Osteocyte (in vitro differentiated cells): Measurements from ENCODE around the gene WNT2B. TPM values are rescaled to one million over a fixed set of nuclear protein-coding genes. Genes with fewer than 3 reads are reported as not detected.

Experiments
- DNase-seq: peaks from one replicate; pipeline ENCODE4 v3.0.0; 2021; ENCODE audit warnings: mixed read lengths; ENCODE audit not compliant: unreplicated experiment; ENCODE audit errors: extremely low spot score
- H3K27ac Mint-ChIP-seq: one replicate; pipeline ENCODE4 v1.8.0; 2021; ENCODE audit warnings: mild to moderate bottlenecking, mixed read lengths; ENCODE audit not compliant: unreplicated experiment
- H3K27me3 Mint-ChIP-seq: one replicate; pipeline ENCODE4 v1.8.0; 2021; ENCODE audit warnings: mixed read lengths; ENCODE audit not compliant: unreplicated experiment
- H3K36me3 Mint-ChIP-seq: one replicate; pipeline ENCODE4 v1.8.0; 2021; ENCODE audit warnings: mixed read lengths; ENCODE audit not compliant: unreplicated experiment
- H3K4me1 Mint-ChIP-seq: one replicate; pipeline ENCODE4 v1.8.0; 2021; ENCODE audit warnings: mixed read lengths; ENCODE audit not compliant: unreplicated experiment
- H3K4me3 Mint-ChIP-seq: one replicate; pipeline ENCODE4 v1.8.0; 2021; ENCODE audit warnings: mild to moderate bottlenecking, moderate library complexity, mixed read lengths; ENCODE audit not compliant: unreplicated experiment
- H3K9me3 Mint-ChIP-seq: one replicate; pipeline ENCODE4 v1.8.0; 2021; ENCODE audit warnings: mixed read lengths; ENCODE audit not compliant: unreplicated experiment
- total RNA-seq: library from RNA; stranded (reverse); gene quantifications from 2 replicates; pipeline ENCODE4 v1.2.1, GENCODE V29; 2021
- TF ChIP-seq, protein P1 (sequence below): fragments of 200-600 bp; sonication (generic); IDR thresholded peaks from 2 replicates; pipeline ENCODE4 v1.5.0; 2021; ENCODE audit warnings: antibody characterized with exemption, mild to moderate bottlenecking, moderate library complexity

Gene WNT2B
- total RNA-seq, 1 donor from 2014 or later = 2.3 TPM

GRCh38 chr1:112544011-112544688 lies 35.4 kb downstream of the WNT2B start:
- Mint-ChIP-seq H3K27me3 (no peaks in the 10 kb centered on the region), H3K4me1 (peaks cover 29% of the 10 kb centered on the region), H3K9me3 (no peaks in the 10 kb centered on the region), H3K36me3 (peaks cover 14% of the 10 kb centered on the region), H3K27ac (peak overlapping the region; percentile 93), H3K4me3 (no peak overlapping the region)
- DNase-seq = no peak
- TF ChIP-seq, protein P1, sequence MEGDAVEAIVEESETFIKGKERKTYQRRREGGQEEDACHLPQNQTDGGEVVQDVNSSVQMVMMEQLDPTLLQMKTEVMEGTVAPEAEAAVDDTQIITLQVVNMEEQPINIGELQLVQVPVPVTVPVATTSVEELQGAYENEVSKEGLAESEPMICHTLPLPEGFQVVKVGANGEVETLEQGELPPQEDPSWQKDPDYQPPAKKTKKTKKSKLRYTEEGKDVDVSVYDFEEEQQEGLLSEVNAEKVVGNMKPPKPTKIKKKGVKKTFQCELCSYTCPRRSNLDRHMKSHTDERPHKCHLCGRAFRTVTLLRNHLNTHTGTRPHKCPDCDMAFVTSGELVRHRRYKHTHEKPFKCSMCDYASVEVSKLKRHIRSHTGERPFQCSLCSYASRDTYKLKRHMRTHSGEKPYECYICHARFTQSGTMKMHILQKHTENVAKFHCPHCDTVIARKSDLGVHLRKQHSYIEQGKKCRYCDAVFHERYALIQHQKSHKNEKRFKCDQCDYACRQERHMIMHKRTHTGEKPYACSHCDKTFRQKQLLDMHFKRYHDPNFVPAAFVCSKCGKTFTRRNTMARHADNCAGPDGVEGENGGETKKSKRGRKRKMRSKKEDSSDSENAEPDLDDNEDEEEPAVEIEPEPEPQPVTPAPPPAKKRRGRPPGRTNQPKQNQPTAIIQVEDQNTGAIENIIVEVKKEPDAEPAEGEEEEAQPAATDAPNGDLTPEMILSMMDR = no peak

GRCh38 chr1:112544751-112545150 lies 36.0 kb downstream of the WNT2B start:
- no peaks in the 10 kb centered on the region for H3K9me3 Mint-ChIP-seq
- no peaks in the 10 kb centered on the region for H3K27me3 Mint-ChIP-seq
- peaks cover 29% of the 10 kb centered on the region for H3K4me1 Mint-ChIP-seq
- TF ChIP-seq, protein P1 = no peak
- no peak for DNase-seq
- no peak overlapping the region for H3K4me3 Mint-ChIP-seq
- H3K36me3 Mint-ChIP-seq = peaks cover 14% of the 10 kb centered on the region
- peak overlapping the region; percentile 93 for H3K27ac Mint-ChIP-seq

DNA sequence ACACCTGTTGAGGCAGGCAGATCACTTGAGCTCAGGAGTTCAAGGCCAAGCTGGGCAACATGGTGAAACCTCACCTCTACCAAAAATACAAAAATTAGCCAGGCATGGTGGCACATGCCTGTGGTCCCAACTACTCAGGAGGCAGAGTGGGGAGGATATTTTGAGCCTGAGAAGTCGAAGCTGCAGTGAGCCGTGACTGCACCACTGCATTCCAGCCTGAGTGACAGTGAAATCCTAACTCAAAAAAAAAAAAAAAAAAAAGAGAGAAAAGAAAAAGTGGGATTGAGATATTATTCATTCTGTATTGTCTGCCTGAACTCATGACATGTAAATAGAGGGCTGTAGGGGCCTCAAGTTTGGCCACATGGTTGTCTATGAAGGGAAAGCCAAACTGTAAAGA lies 37.3 kb downstream of the WNT2B start:
- peaks cover 11% of the 10 kb centered on the region for H3K36me3 Mint-ChIP-seq
- no peak overlapping the region for H3K27ac Mint-ChIP-seq
- TF ChIP-seq, protein P1 = no peak
- H3K4me3 Mint-ChIP-seq = no peak overlapping the region
- no peaks in the 10 kb centered on the region for H3K9me3 Mint-ChIP-seq
- DNase-seq = no peak
- peaks cover 24% of the 10 kb centered on the region for H3K4me1 Mint-ChIP-seq
- no peaks in the 10 kb centered on the region for H3K27me3 Mint-ChIP-seq

- H3K36me3 Mint-ChIP-seq = peaks cover 18% of the 10 kb centered on the region
Observed at GRCh38 chr1:112548547-112548946, 39.8 kb downstream of the WNT2B start.

DNA sequence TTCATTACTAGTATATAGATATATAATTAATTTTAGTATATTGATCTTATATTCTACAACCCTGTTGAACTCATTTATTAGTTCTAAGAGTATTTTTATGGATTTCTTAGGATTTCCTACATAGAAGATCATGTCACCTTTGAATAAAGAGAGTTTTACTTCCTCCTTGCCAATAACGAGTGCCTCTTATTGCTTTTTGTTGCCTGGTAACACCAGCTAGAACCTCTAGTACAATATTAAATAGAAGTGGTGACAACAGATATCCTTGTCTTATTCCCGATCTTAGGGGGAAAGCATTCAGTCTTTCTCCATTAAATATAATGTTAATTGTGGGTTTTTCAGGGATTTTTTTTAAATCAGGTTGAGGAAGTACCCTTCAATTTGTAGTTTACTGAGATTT lies 40.8 kb downstream of the WNT2B start:
- Mint-ChIP-seq H3K9me3 (no peaks in the 10 kb centered on the region), H3K4me3 (no peak overlapping the region), H3K27me3 (no peaks in the 10 kb centered on the region), H3K36me3 (peaks cover 24% of the 10 kb centered on the region), H3K27ac (no peak overlapping the region), H3K4me1 (peaks cover 15% of the 10 kb centered on the region)
- TF ChIP-seq, protein P1 = no peak
- DNase-seq = no peak

More at GRCh38 chr1:112548547-112548946, 39.8 kb downstream of the WNT2B start:
- TF ChIP-seq, protein P1 = no peak
- Mint-ChIP-seq H3K9me3 (no peaks in the 10 kb centered on the region), H3K27ac (no peak overlapping the region), H3K4me1 (peaks cover 24% of the 10 kb centered on the region), H3K4me3 (no peak overlapping the region), H3K27me3 (no peaks in the 10 kb centered on the region)
- DNase-seq = no peak
